Fibroblast of lung (primary cell): ENCODE data around the gene NEDD4. TPM values are rescaled to one million over a fixed set of nuclear protein-coding genes. Genes with fewer than 3 reads are reported as not detected.

ENCODE experiments used
- DNase-seq, 2 donors: peaks; one replicate each; pipeline versions ENCODE4 v3.0.0 to v3.0.0-alpha.2; 2010; ENCODE audit warnings: low read depth in 2 of 2
- H2AFZ ChIP-seq: 2 replicates; pipeline ENCODE4 v1.5.1; 2012; ENCODE audit warnings: low read length, control low read depth, inconsistent platforms
- H3K27ac ChIP-seq: 2 replicates; pipeline ENCODE4 v1.5.1; 2011; ENCODE audit warnings: low read length, control low read depth; ENCODE audit not compliant: insufficient read depth
- H3K27me3 ChIP-seq: 2 replicates; pipeline ENCODE4 v1.5.1; 2011; ENCODE audit warnings: mild to moderate bottlenecking, low read length; ENCODE audit not compliant: control insufficient read depth, insufficient read depth
- H3K36me3 ChIP-seq: 2 replicates; pipeline ENCODE4 v1.5.1; 2011; ENCODE audit warnings: low read length; ENCODE audit not compliant: control insufficient read depth, insufficient read depth
- H3K4me1 ChIP-seq: 2 replicates; pipeline ENCODE4 v1.5.1; 2011; ENCODE audit warnings: low read length; ENCODE audit not compliant: control insufficient read depth, insufficient read depth; ENCODE audit errors: extremely low read depth
- H3K4me2 ChIP-seq: 2 replicates; pipeline ENCODE4 v1.5.1; 2011; ENCODE audit warnings: low read length, control low read depth; ENCODE audit not compliant: insufficient read depth; ENCODE audit errors: extremely low read depth
- H3K4me3 ChIP-seq, 4 experiments: fragments of 200-600 bp in 1 of 4; sonication (generic) in 1 of 4; replicated peaks in 1 of 4; 2 replicates each; pipeline ENCODE4 v1.5.1; 2011 to 2016; ENCODE audit warnings: low read length in 4 of 4, low read depth in 3 of 4, mild to moderate bottlenecking in 3 of 4, control low read depth in 2 of 4, inconsistent platforms in 1 of 4, mixed read lengths in 1 of 4; ENCODE audit not compliant: insufficient read depth in 1 of 4; ENCODE audit errors: control extremely low read depth in 1 of 4
- H3K79me2 ChIP-seq: 2 replicates; pipeline ENCODE4 v1.5.1; 2012; ENCODE audit warnings: mild to moderate bottlenecking, low read length, inconsistent platforms; ENCODE audit not compliant: control insufficient read depth, insufficient read depth
- H3K9ac ChIP-seq: 2 replicates; pipeline ENCODE4 v1.5.1; 2011; ENCODE audit warnings: mild to moderate bottlenecking, low read length, control low read depth; ENCODE audit not compliant: insufficient read depth
- H3K9me3 ChIP-seq: 2 replicates; pipeline ENCODE4 v1.5.1; 2012; ENCODE audit warnings: low read depth, low read length; ENCODE audit not compliant: control insufficient read depth, insufficient read depth
- H4K20me1 ChIP-seq: 2 replicates; pipeline ENCODE4 v1.5.1; 2011; ENCODE audit warnings: low read length; ENCODE audit not compliant: control insufficient read depth, insufficient read depth; ENCODE audit errors: extremely low read depth
- CTCF ChIP-seq, 2 donors: IDR thresholded peaks in 1 of 2; conservative IDR thresholded peaks in 1 of 2; 1 replicate in 1 of 2; 2 replicates in 1 of 2; pipeline ENCODE4 v1.5.1; 2011 to 2012; ENCODE audit warnings: low read length in 2 of 2, control low read depth in 1 of 2, inconsistent platforms in 1 of 2, low read depth in 1 of 2, mild to moderate bottlenecking in 1 of 2
- EZH2 ChIP-seq: IDR thresholded peaks from 2 replicates; pipeline ENCODE4 v1.5.1; 2012; ENCODE audit warnings: low read length, control low read depth, mild to moderate bottlenecking; ENCODE audit errors: missing control alignments
- polyA plus RNA-seq, 2 donors: library from polyadenylated mRNA; depleted of rRNA in 1 of 2; stranded (reverse) in 1 of 2; unstranded in 1 of 2; fragments of >200 nt; gene quantifications; 2 replicates each; pipeline ENCODE4 v1.2.1, GENCODE V29; 2011 to 2012; ENCODE audit warnings: missing spikeins in 1 of 2
- total RNA-seq: library from RNA; depleted of rRNA; stranded (reverse); fragments of >200 nt; gene quantifications from 2 replicates; pipeline ENCODE4 v1.2.1, GENCODE V29; 2014

The NEDD4 gene
- total and polyA plus RNA-seq, 2 donors (not counting 1 experiment from before 2014, with no cell fraction given): 21.6 to 30.9 TPM

GRCh38 chr15:55782901-55783300, 210.5 kb downstream of the NEDD4 start:
- H3K9me3 ChIP-seq: no peaks in the 10 kb centered on the region
- H3K27me3 ChIP-seq: no peaks in the 10 kb centered on the region
- no peaks in the 10 kb centered on the region for H3K4me1 ChIP-seq
- H3K36me3 ChIP-seq: no peaks in the 10 kb centered on the region
- H3K4me2 ChIP-seq: no peak overlapping the region
- H4K20me1 ChIP-seq: no peaks in the 10 kb centered on the region
- H3K4me3 ChIP-seq: no peak overlapping the region
- DNase-seq: no peak
- no peak overlapping the region for H3K9ac ChIP-seq
- H2AFZ ChIP-seq: no peak overlapping the region
- no peak overlapping the region for H3K27ac ChIP-seq
- no peaks in the 10 kb centered on the region for H3K79me2 ChIP-seq
- TF ChIP-seq EZH2 (no peak), CTCF (conservative IDR thresholded peaks at IDR 0.05 in 1 of 2, IDR thresholded peaks at IDR 0.05 in 1 of 2; ENCODE audit: low read depth in 1 of 2, low read length in 2 of 2) (no peak)

- Histone ChIP-seq H3K4me3 (no peak overlapping the region), H3K9ac (no peak overlapping the region), H2AFZ (no peak overlapping the region), H3K9me3 (no peaks in the 10 kb centered on the region), H4K20me1 (no peaks in the 10 kb centered on the region), H3K4me1 (no peaks in the 10 kb centered on the region), H3K4me2 (no peak overlapping the region), H3K27ac (no peak overlapping the region), H3K27me3 (peaks cover 4% of the 10 kb centered on the region), H3K79me2 (no peaks in the 10 kb centered on the region), H3K36me3 (no peaks in the 10 kb centered on the region)
- DNase-seq: no peak
- TF ChIP-seq EZH2: no peak
- TF ChIP-seq CTCF (conservative IDR thresholded peaks at IDR 0.05 in 1 of 2, IDR thresholded peaks at IDR 0.05 in 1 of 2; ENCODE audit: low read depth in 1 of 2, low read length in 2 of 2): no peak
Measured at GRCh38 chr15:55780292-55780691, 213.1 kb downstream of the NEDD4 start.

GRCh38 chr15:55778932-55779331, 214.5 kb downstream of the NEDD4 start:
- Histone ChIP-seq H3K36me3 (no peaks in the 10 kb centered on the region), H3K9ac (no peak overlapping the region), H3K4me1 (no peaks in the 10 kb centered on the region), H3K79me2 (no peaks in the 10 kb centered on the region), H3K4me2 (no peak overlapping the region), H3K27me3 (peaks cover 4% of the 10 kb centered on the region), H3K4me3 (no peak overlapping the region), H2AFZ (no peak overlapping the region), H3K27ac (no peak overlapping the region), H4K20me1 (no peaks in the 10 kb centered on the region), H3K9me3 (no peaks in the 10 kb centered on the region)
- no peak for TF ChIP-seq CTCF (conservative IDR thresholded peaks at IDR 0.05 in 1 of 2, IDR thresholded peaks at IDR 0.05 in 1 of 2; ENCODE audit: low read depth in 1 of 2, low read length in 2 of 2)
- no peak for TF ChIP-seq EZH2
- no peak for DNase-seq
